H9 (cell line): Measurements from ENCODE around the gene SEMA4D. TPM values are rescaled to one million over a fixed set of nuclear protein-coding genes. Genes with fewer than 3 reads are reported as not detected.

Experiments used
- DNase-seq: peaks from one replicate; pipeline ENCODE4 v3.0.0-alpha.2; 2017
- H2AFZ ChIP-seq: one replicate; pipeline ENCODE4 v1.6.1; 2013; ENCODE audit warnings: mild to moderate bottlenecking, low read length, control low read depth, moderate library complexity
- H2AK5ac ChIP-seq: 2 replicates; pipeline ENCODE4 v1.6.1; 2013; ENCODE audit warnings: low read length, control low read depth, mixed read lengths; ENCODE audit not compliant: insufficient read length
- H2BK120ac ChIP-seq: one replicate; pipeline ENCODE4 v1.6.1; 2013; ENCODE audit warnings: low read depth, mild to moderate bottlenecking, low read length, control low read depth, inconsistent platforms; ENCODE audit not compliant: poor library complexity, severe bottlenecking
- H2BK12ac ChIP-seq: 2 replicates; pipeline ENCODE4 v1.6.1; 2013; ENCODE audit warnings: low read length, control low read depth, mixed read lengths, low read depth; ENCODE audit not compliant: insufficient read length
- H2BK15ac ChIP-seq: 2 replicates; pipeline ENCODE4 v1.6.1; 2013; ENCODE audit warnings: low read depth, low read length, control low read depth
- H2BK20ac ChIP-seq: one replicate; pipeline ENCODE4 v1.6.1; 2013; ENCODE audit warnings: low read depth, mild to moderate bottlenecking, low read length, control low read depth, inconsistent platforms; ENCODE audit not compliant: poor library complexity, severe bottlenecking
- H2BK5ac ChIP-seq: 2 replicates; pipeline ENCODE4 v1.6.1; 2013; ENCODE audit warnings: low read length, control low read depth, mixed read lengths; ENCODE audit not compliant: insufficient read length
- H3K14ac ChIP-seq: 2 replicates; pipeline ENCODE4 v1.6.1; 2013; ENCODE audit warnings: low read length, control low read depth; ENCODE audit not compliant: insufficient read depth
- H3K18ac ChIP-seq: 2 replicates; pipeline ENCODE4 v1.6.1; 2013; ENCODE audit warnings: low read depth, mild to moderate bottlenecking, mixed read lengths, low read length, control low read depth; ENCODE audit not compliant: insufficient read length
- H3K23ac ChIP-seq: 2 replicates; pipeline ENCODE4 v1.6.1; 2013; ENCODE audit warnings: low read length, control low read depth, mixed read lengths, low read depth; ENCODE audit not compliant: insufficient read length
- H3K23me2 ChIP-seq: 2 replicates; pipeline ENCODE4 v1.6.1; 2013; ENCODE audit warnings: low read depth, mild to moderate bottlenecking, mixed read lengths, low read length, control low read depth; ENCODE audit not compliant: insufficient read length, poor library complexity, severe bottlenecking
- H3K27ac ChIP-seq: 2 replicates; pipeline ENCODE4 v1.5.1; 2013; ENCODE audit warnings: low read length, control low read depth, mixed read lengths, low read depth; ENCODE audit not compliant: insufficient read length
- H3K27me3 ChIP-seq: 2 replicates; pipeline ENCODE4 v1.6.1; 2013; ENCODE audit warnings: low read length, control low read depth, inconsistent platforms; ENCODE audit not compliant: insufficient read depth
- H3K4ac ChIP-seq: 2 replicates; pipeline ENCODE4 v1.6.1; 2013; ENCODE audit warnings: low read depth, mild to moderate bottlenecking, control low read depth, inconsistent platforms, low read length, moderate library complexity
- H3K4me1 ChIP-seq: 2 replicates; pipeline ENCODE4 v1.6.1; 2013; ENCODE audit warnings: low read length, control low read depth, inconsistent platforms; ENCODE audit not compliant: insufficient read depth
- H3K4me2 ChIP-seq: 2 replicates; pipeline ENCODE4 v1.6.1; 2013; ENCODE audit warnings: low read length, control low read depth, mixed read lengths; ENCODE audit not compliant: insufficient read length, insufficient read depth
- H3K56ac ChIP-seq: 2 replicates; pipeline ENCODE4 v1.6.1; 2013; ENCODE audit warnings: low read depth, mild to moderate bottlenecking, mixed read lengths, low read length, control low read depth; ENCODE audit not compliant: insufficient read length
- H3K79me1 ChIP-seq: 2 replicates; pipeline ENCODE4 v1.6.1; 2013; ENCODE audit warnings: low read depth, mild to moderate bottlenecking, moderate library complexity, low read length, control low read depth, inconsistent platforms; ENCODE audit not compliant: insufficient read depth, poor library complexity, severe bottlenecking
- H3K79me2 ChIP-seq: 2 replicates; pipeline ENCODE4 v1.6.1; 2013; ENCODE audit warnings: low read length, control low read depth, inconsistent platforms; ENCODE audit not compliant: insufficient read depth
- H3K9ac ChIP-seq: 2 replicates; pipeline ENCODE4 v1.6.1; 2013; ENCODE audit warnings: low read length, control low read depth, mixed read lengths; ENCODE audit not compliant: insufficient read length; ENCODE audit errors: extremely low read depth
- H3K9me3 ChIP-seq: one replicate; pipeline ENCODE4 v1.6.1; 2013; ENCODE audit warnings: low read depth, low read length, inconsistent platforms; ENCODE audit not compliant: control insufficient read depth
- H3T11ph ChIP-seq: one replicate; pipeline ENCODE4 v1.6.1; 2013; ENCODE audit warnings: mild to moderate bottlenecking, low read length, control low read depth, inconsistent platforms
- H4K20me1 ChIP-seq: one replicate; pipeline ENCODE4 v1.6.1; 2013; ENCODE audit not compliant: control insufficient read depth, insufficient read length, insufficient read depth
- H4K5ac ChIP-seq: 2 replicates; pipeline ENCODE4 v1.6.1; 2013; ENCODE audit warnings: low read depth, mild to moderate bottlenecking, mixed read lengths, low read length, control low read depth; ENCODE audit not compliant: insufficient read length
- H4K8ac ChIP-seq: replicated peaks from 2 replicates; pipeline ENCODE4 v1.6.1; 2013; ENCODE audit warnings: low read length, control low read depth, mixed read lengths, low read depth; ENCODE audit not compliant: insufficient read length
- H4K91ac ChIP-seq: 2 replicates; pipeline ENCODE4 v1.6.1; 2013; ENCODE audit warnings: low read depth, mild to moderate bottlenecking, moderate library complexity, mixed read lengths, low read length, control low read depth; ENCODE audit not compliant: insufficient read length
- H3K27ac Mint-ChIP-seq, 3 experiments: 2 replicates in 2 of 3; 3 replicates in 1 of 3; pipeline ENCODE4 v1.8.0; 2020 to 2021; ENCODE audit warnings: mixed read lengths in 3 of 3, mild to moderate bottlenecking in 1 of 3, moderate library complexity in 1 of 3
- H3K27me3 Mint-ChIP-seq: 2 replicates; pipeline ENCODE4 v1.8.0; 2021; ENCODE audit warnings: low read depth, mild to moderate bottlenecking, moderate library complexity, mixed read lengths
- H3K36me3 Mint-ChIP-seq, 3 experiments: 2 replicates in 2 of 3; 3 replicates in 1 of 3; pipeline ENCODE4 v1.8.0; 2020 to 2021; ENCODE audit warnings: low read depth in 3 of 3, mixed read lengths in 3 of 3; ENCODE audit not compliant: insufficient read depth in 1 of 3
- H3K4me1 Mint-ChIP-seq, 2 experiments: 2 replicates each; pipeline ENCODE4 v1.8.0; 2020; ENCODE audit warnings: mixed read lengths in 2 of 2
- H3K4me3 Mint-ChIP-seq, 2 experiments: 2 replicates in 1 of 2; 3 replicates in 1 of 2; pipeline ENCODE4 v1.8.0; 2020 to 2021; ENCODE audit warnings: mild to moderate bottlenecking in 2 of 2, mixed read lengths in 2 of 2, moderate library complexity in 1 of 2
- H3K9me3 Mint-ChIP-seq, 2 experiments: 2 replicates in 1 of 2; 3 replicates in 1 of 2; pipeline ENCODE4 v1.8.0; 2020; ENCODE audit warnings: mild to moderate bottlenecking in 2 of 2, mixed read lengths in 2 of 2, moderate library complexity in 1 of 2
- WGBS: extraction: QIAGEN DNeasy Blood & Tissue Kit; methylation state at CpG from one replicate; pipeline ENCODE4 v1.1.7; 2013; ENCODE audit warnings: missing lambda C conversion rate, low lambda C conversion rate, mixed read lengths; ENCODE audit not compliant: insufficient read length; ENCODE audit errors: extremely low coverage; 5-methylcytosine and 5-hydroxymethylcytosine counted together
- total RNA-seq: library from RNA; stranded (reverse); gene quantifications from 2 replicates; pipeline ENCODE4 v1.2.1, GENCODE V29; 2021
- TF ChIP-seq, protein P1 (sequence below): fragments of 200-600 bp; sonication (generic); conservative IDR thresholded peaks from 3 replicates; pipeline ENCODE4 v1.8.0; 2021; ENCODE audit warnings: antibody characterized with exemption, mild to moderate bottlenecking

Gene SEMA4D
- total RNA-seq, 1 experiment from 2014 or later = 47.2 TPM

DNA sequence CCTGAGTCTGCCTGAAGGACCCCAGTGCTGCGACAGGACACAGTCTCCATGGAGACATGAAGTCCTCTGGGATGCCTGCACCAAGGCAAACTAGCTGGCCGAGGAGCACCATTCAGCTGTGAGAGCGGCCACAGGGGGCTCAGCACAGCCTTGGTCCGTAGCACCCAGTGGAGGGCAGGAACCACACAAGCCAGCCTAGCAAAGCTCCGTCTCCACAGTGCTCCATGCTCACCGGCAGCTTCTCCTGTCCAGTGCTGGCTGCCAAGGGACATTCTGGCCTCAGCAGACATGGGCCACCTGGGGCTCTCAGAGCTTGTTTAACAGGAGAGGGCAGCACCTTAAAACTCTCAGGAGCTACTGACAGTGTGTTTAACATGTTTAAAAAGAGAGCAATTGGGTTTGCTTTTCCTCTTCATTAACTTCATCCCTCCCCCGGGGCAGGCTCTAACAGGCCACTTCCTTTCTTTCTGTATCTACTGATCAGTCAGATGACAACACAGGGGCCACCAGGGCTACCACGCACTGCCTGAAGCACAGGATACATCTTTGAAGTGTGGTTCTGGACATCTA lies 122.6 kb downstream of the SEMA4D start:
- Mint-ChIP-seq H3K4me1 (peaks cover 3 to 5% of the 10 kb centered on the region in 2 experiments; a peak in 2 of 4 replicates), H3K9me3 (no peaks in the 10 kb centered on the region), H3K36me3 (peaks cover 9 to 34% (median 33%) of the 10 kb centered on the region in 3 experiments; a peak in 6 of 7 replicates), H3K27me3 (no peaks in the 10 kb centered on the region), H3K4me3 (no peak overlapping the region), H3K27ac (peak overlapping the region in 1 of 3 experiments; percentile 91; a peak in 2 of 7 replicates)
- no CpG with 5 or more reads among the region's 8 CpGs for WGBS
- no peaks in the 10 kb centered on the region for H3K79me2 ChIP-seq
- no peak overlapping the region for H4K8ac ChIP-seq
- no peak overlapping the region for H2BK15ac ChIP-seq
- H3K4ac ChIP-seq = no peak overlapping the region
- H2BK20ac ChIP-seq = no peak overlapping the region
- no peaks in the 10 kb centered on the region for H3K9me3 ChIP-seq
- no peak for DNase-seq
- no peak overlapping the region for H2BK12ac ChIP-seq
- H3K79me1 ChIP-seq = no peaks in the 10 kb centered on the region
- no peaks in the 10 kb centered on the region for H3K4me1 ChIP-seq
- H3K27me3 ChIP-seq = no peaks in the 10 kb centered on the region
- no peak overlapping the region for H3K14ac ChIP-seq
- no peak overlapping the region for H2BK120ac ChIP-seq
- no peak overlapping the region for H3K56ac ChIP-seq
- H3K9ac ChIP-seq = no peak overlapping the region
- H4K91ac ChIP-seq = no peak overlapping the region
- no peak overlapping the region for H4K5ac ChIP-seq
- H3K27ac ChIP-seq = no peak overlapping the region
- no peak overlapping the region for H3K4me2 ChIP-seq
- H3K23me2 ChIP-seq = no peaks in the 10 kb centered on the region
- H3T11ph ChIP-seq = no peak overlapping the region
- TF ChIP-seq, protein P1, sequence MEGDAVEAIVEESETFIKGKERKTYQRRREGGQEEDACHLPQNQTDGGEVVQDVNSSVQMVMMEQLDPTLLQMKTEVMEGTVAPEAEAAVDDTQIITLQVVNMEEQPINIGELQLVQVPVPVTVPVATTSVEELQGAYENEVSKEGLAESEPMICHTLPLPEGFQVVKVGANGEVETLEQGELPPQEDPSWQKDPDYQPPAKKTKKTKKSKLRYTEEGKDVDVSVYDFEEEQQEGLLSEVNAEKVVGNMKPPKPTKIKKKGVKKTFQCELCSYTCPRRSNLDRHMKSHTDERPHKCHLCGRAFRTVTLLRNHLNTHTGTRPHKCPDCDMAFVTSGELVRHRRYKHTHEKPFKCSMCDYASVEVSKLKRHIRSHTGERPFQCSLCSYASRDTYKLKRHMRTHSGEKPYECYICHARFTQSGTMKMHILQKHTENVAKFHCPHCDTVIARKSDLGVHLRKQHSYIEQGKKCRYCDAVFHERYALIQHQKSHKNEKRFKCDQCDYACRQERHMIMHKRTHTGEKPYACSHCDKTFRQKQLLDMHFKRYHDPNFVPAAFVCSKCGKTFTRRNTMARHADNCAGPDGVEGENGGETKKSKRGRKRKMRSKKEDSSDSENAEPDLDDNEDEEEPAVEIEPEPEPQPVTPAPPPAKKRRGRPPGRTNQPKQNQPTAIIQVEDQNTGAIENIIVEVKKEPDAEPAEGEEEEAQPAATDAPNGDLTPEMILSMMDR = no peak
- H4K20me1 ChIP-seq = no peaks in the 10 kb centered on the region
- H3K18ac ChIP-seq = no peak overlapping the region
- no peak overlapping the region for H2AK5ac ChIP-seq
- H2BK5ac ChIP-seq = no peak overlapping the region
- H3K23ac ChIP-seq = no peak overlapping the region
- no peak overlapping the region for H2AFZ ChIP-seq
